Neural progenitor cell (in vitro differentiated cells): ENCODE results near the gene ATP6V0C. TPM values are rescaled to one million over a fixed set of nuclear protein-coding genes. Genes with fewer than 3 reads are reported as not detected.
"Not testable (repeated sequence)": the region's sequence is repeated elsewhere in the genome, so short reads cannot be mapped to it uniquely, and the experiment has no call there.

Experiments
- DNase-seq: peaks from one replicate; pipeline ENCODE4 v3.0.0-alpha.2; 2016; ENCODE audit warnings: low spot score
- H2AFZ ChIP-seq: fragments of 200-600 bp; sonication (generic); replicated peaks from 2 replicates; pipeline ENCODE4 v1.6.1; 2016; ENCODE audit warnings: antibody characterized with exemption
- H3F3A ChIP-seq: fragments of 200-600 bp; sonication (generic); 2 replicates; pipeline ENCODE4 v1.6.1; 2016; ENCODE audit warnings: antibody characterized with exemption, low read depth
- H3K27ac ChIP-seq: fragments of 200-600 bp; sonication (generic); 2 replicates; pipeline ENCODE4 v1.5.1; 2016; ENCODE audit warnings: mild to moderate bottlenecking
- H3K27me3 ChIP-seq: fragments of 200-600 bp; sonication (generic); 2 replicates; pipeline ENCODE4 v1.6.1; 2016; ENCODE audit warnings: mild to moderate bottlenecking, moderate library complexity
- H3K36me3 ChIP-seq: fragments of 200-600 bp; sonication (generic); 2 replicates; pipeline ENCODE4 v1.5.1; 2016
- H3K4me1 ChIP-seq: fragments of 200-600 bp; sonication (generic); 2 replicates; pipeline ENCODE4 v1.6.1; 2016; ENCODE audit warnings: mixed run types
- H3K4me2 ChIP-seq: fragments of 200-600 bp; sonication (generic); 2 replicates; pipeline ENCODE4 v1.6.1; 2016
- H3K4me3 ChIP-seq: fragments of 200-600 bp; sonication (generic); 2 replicates; pipeline ENCODE4 v1.5.1; 2016
- H3K79me2 ChIP-seq: fragments of 200-600 bp; sonication (generic); 2 replicates; pipeline ENCODE4 v1.6.1; 2016; ENCODE audit warnings: low read depth
- H3K9ac ChIP-seq: fragments of 200-600 bp; sonication (generic); 2 replicates; pipeline ENCODE4 v1.6.1; 2016
- H3K9me3 ChIP-seq: fragments of 200-600 bp; sonication (generic); 2 replicates; pipeline ENCODE4 v1.5.1; 2016; ENCODE audit warnings: low read depth
- H4K20me1 ChIP-seq: fragments of 200-600 bp; sonication (generic); 2 replicates; pipeline ENCODE4 v1.6.1; 2016; ENCODE audit warnings: low read depth
- H3K27ac Mint-ChIP-seq: 3 replicates; pipeline ENCODE4 v1.8.0; 2021; ENCODE audit warnings: mixed read lengths
- H3K27me3 Mint-ChIP-seq: 2 replicates; pipeline ENCODE4 v1.8.0; 2022; ENCODE audit warnings: low read depth, mild to moderate bottlenecking, inconsistent platforms, moderate library complexity, mixed read lengths; ENCODE audit not compliant: insufficient read depth
- H3K36me3 Mint-ChIP-seq: 3 replicates; pipeline ENCODE4 v1.8.0; 2021; ENCODE audit warnings: mixed read lengths
- H3K4me1 Mint-ChIP-seq: 3 replicates; pipeline ENCODE4 v1.8.0; 2021; ENCODE audit warnings: mixed read lengths
- H3K4me3 Mint-ChIP-seq: 3 replicates; pipeline ENCODE4 v1.8.0; 2021; ENCODE audit warnings: mild to moderate bottlenecking, moderate library complexity, mixed read lengths
- H3K9me3 Mint-ChIP-seq: 3 replicates; pipeline ENCODE4 v1.8.0; 2020; ENCODE audit warnings: mixed read lengths
- EZH2 ChIP-seq: fragments of 200-600 bp; sonication (generic); IDR thresholded peaks from 2 replicates; pipeline ENCODE4 v1.6.1; 2017; ENCODE audit warnings: antibody characterized with exemption, mild to moderate bottlenecking, moderate library complexity
- EZH2phosphoT487 ChIP-seq: fragments of 200-600 bp; sonication (generic); IDR thresholded peaks from 2 replicates; pipeline ENCODE4 v1.6.1; 2017; ENCODE audit warnings: antibody characterized with exemption
- total RNA-seq: library from RNA; depleted of rRNA; stranded (reverse); fragments of >200 nt; gene quantifications from 2 replicates; pipeline ENCODE4 v1.2.3, GENCODE V29; 2015; ENCODE audit warnings: low replicate concordance
- TF ChIP-seq, protein P1 (sequence below): fragments of 200-600 bp; sonication (generic); IDR thresholded peaks from 2 replicates; pipeline ENCODE4 v1.5.1; 2017; ENCODE audit warnings: antibody characterized with exemption, mild to moderate bottlenecking

Gene ATP6V0C
- total RNA-seq, 1 donor from 2014 or later = 11.6 TPM

GRCh38 chr16:2477327-2477726, 36.4 kb upstream of the ATP6V0C start:
- no peak overlapping the region for H3K4me2 ChIP-seq
- no peak overlapping the region for H3K4me3 Mint-ChIP-seq
- H2AFZ ChIP-seq = no peak overlapping the region
- H3K27me3 Mint-ChIP-seq = no peaks in the 10 kb centered on the region
- no peaks in the 10 kb centered on the region for H3K9me3 Mint-ChIP-seq
- TF ChIP-seq EZH2 (no peak), EZH2phosphoT487 (no peak)
- TF ChIP-seq, protein P1, sequence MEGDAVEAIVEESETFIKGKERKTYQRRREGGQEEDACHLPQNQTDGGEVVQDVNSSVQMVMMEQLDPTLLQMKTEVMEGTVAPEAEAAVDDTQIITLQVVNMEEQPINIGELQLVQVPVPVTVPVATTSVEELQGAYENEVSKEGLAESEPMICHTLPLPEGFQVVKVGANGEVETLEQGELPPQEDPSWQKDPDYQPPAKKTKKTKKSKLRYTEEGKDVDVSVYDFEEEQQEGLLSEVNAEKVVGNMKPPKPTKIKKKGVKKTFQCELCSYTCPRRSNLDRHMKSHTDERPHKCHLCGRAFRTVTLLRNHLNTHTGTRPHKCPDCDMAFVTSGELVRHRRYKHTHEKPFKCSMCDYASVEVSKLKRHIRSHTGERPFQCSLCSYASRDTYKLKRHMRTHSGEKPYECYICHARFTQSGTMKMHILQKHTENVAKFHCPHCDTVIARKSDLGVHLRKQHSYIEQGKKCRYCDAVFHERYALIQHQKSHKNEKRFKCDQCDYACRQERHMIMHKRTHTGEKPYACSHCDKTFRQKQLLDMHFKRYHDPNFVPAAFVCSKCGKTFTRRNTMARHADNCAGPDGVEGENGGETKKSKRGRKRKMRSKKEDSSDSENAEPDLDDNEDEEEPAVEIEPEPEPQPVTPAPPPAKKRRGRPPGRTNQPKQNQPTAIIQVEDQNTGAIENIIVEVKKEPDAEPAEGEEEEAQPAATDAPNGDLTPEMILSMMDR = no peak
- H3K4me3 ChIP-seq = no peak overlapping the region
- H3K27ac ChIP-seq = no peak overlapping the region
- peaks cover 19% of the 10 kb centered on the region for H3F3A ChIP-seq
- H3K27ac Mint-ChIP-seq = no peak overlapping the region
- peaks cover 10% of the 10 kb centered on the region for H3K79me2 ChIP-seq
- peaks cover 6% of the 10 kb centered on the region for H3K4me1 ChIP-seq
- H3K36me3 Mint-ChIP-seq = no peaks in the 10 kb centered on the region
- peaks cover 42% of the 10 kb centered on the region for H3K27me3 ChIP-seq
- H4K20me1 ChIP-seq = peaks cover 54% of the 10 kb centered on the region
- no peak for DNase-seq
- H3K4me1 Mint-ChIP-seq = peaks cover 22% of the 10 kb centered on the region
- no peaks in the 10 kb centered on the region for H3K36me3 ChIP-seq
- no peak overlapping the region for H3K9ac ChIP-seq
- no peaks in the 10 kb centered on the region for H3K9me3 ChIP-seq

DNA sequence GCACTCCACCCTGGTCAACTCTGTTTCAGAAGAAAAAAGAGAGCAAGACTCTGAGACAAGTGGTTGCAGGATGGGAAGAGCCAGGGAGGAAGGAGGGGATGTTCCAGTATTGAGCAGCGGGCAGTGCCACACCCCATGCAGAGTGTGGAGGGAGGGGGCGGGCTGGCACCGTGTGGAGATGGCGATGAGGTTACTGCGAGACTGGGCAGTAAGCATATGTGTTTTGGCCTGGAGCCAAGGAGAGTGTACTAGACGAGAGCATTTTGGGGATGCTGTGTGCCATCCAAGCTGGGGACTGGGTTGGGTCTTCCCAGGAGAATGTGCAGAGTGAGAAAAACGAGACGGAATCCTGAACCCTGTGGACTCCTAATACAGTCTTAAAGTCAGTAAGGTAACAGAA, 35.5 kb upstream of the ATP6V0C start:
- Histone ChIP-seq H3K36me3 (no peaks in the 10 kb centered on the region), H3K9ac (no peak overlapping the region), H3K27me3 (peaks cover 32% of the 10 kb centered on the region), H3K4me2 (no peak overlapping the region), H3K9me3 (no peaks in the 10 kb centered on the region), H3F3A (peaks cover 9% of the 10 kb centered on the region), H4K20me1 (peaks cover 54% of the 10 kb centered on the region), H3K4me1 (peaks cover 6% of the 10 kb centered on the region), H3K4me3 (no peak overlapping the region), H3K79me2 (peaks cover 10% of the 10 kb centered on the region), H2AFZ (no peak overlapping the region), H3K27ac (no peak overlapping the region)
- DNase-seq = no peak
- TF ChIP-seq EZH2 (no peak), EZH2phosphoT487 (no peak)
- TF ChIP-seq, protein P1 = no peak
- Mint-ChIP-seq H3K9me3 (no peaks in the 10 kb centered on the region), H3K4me1 (peaks cover 18% of the 10 kb centered on the region), H3K4me3 (no peak overlapping the region), H3K27ac (no peak overlapping the region), H3K36me3 (no peaks in the 10 kb centered on the region), H3K27me3 (no peaks in the 10 kb centered on the region)

GRCh38 chr16:2479996-2480395, 33.8 kb upstream of the ATP6V0C start:
- not testable (repeated sequence) for H3K36me3 Mint-ChIP-seq, H3K27me3 Mint-ChIP-seq, H3K79me2 ChIP-seq, H3K4me2 ChIP-seq, H3K27ac Mint-ChIP-seq, H3K4me3 ChIP-seq, H3K9me3 Mint-ChIP-seq, H3K9me3 ChIP-seq, H3K36me3 ChIP-seq, DNase-seq, H3K9ac ChIP-seq, H2AFZ ChIP-seq, H3K4me3 Mint-ChIP-seq, H3K4me1 ChIP-seq, H3K27ac ChIP-seq, H3F3A ChIP-seq
- H3K27me3 ChIP-seq = peaks cover 19% of the 10 kb centered on the region
- H4K20me1 ChIP-seq = peaks cover 56% of the 10 kb centered on the region
- H3K4me1 Mint-ChIP-seq = peaks cover 27% of the 10 kb centered on the region

DNA sequence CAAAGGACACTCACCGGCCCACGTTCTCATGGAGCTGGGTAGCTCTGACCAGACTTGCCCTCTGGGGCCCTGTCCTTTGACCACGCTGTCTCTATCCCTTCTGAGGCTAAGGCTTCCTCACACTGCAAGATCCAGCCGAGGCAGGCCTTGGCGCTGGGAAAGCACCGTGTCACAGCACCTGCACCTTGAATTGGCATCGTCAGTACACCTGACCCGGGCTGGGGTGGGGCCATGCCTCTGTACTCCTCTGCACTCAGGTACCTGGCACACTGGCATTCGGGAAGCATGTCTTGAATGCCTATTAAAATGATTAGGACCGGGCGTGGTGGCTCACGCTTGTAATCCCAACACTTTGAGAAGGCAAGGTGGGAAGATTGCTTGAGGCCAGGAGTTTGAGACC, 32.8 kb upstream of the ATP6V0C start:
- Histone ChIP-seq H4K20me1 (peaks cover 49% of the 10 kb centered on the region), H3K4me3 (no peak overlapping the region), H3K27me3 (peaks cover 12% of the 10 kb centered on the region), H3K4me2 (no peak overlapping the region), H3K36me3 (no peaks in the 10 kb centered on the region), H3K9me3 (no peaks in the 10 kb centered on the region), H3K79me2 (peaks cover 10% of the 10 kb centered on the region), H3F3A (peaks cover 5% of the 10 kb centered on the region), H3K27ac (no peak overlapping the region), H3K4me1 (peaks cover 3% of the 10 kb centered on the region), H3K9ac (no peak overlapping the region), H2AFZ (no peak overlapping the region)
- H3K4me1 Mint-ChIP-seq = peaks cover 30% of the 10 kb centered on the region
- no peak for TF ChIP-seq EZH2
- TF ChIP-seq, protein P1 = no peak
- no peak for TF ChIP-seq EZH2phosphoT487
- no peak for DNase-seq
- H3K9me3 Mint-ChIP-seq = no peaks in the 10 kb centered on the region
- no peak overlapping the region for H3K27ac Mint-ChIP-seq
- H3K36me3 Mint-ChIP-seq = no peaks in the 10 kb centered on the region
- peaks cover 2% of the 10 kb centered on the region for H3K27me3 Mint-ChIP-seq
- H3K4me3 Mint-ChIP-seq = no peak overlapping the region
